Non-pigmented ciliary epithelial cell (primary cell): ENCODE results near the gene OR10G6.
"Not testable (repeated sequence)": the region's sequence is repeated elsewhere in the genome, so short reads cannot be mapped to it uniquely, and the experiment has no call there.

Source experiments
- DNase-seq: peaks from one replicate; pipeline ENCODE4 v3.0.0-alpha.2; 2010; ENCODE audit warnings: low read depth

The OR10G6 gene

GRCh38 chr11:123995119-123995518, at the start of gene OR10G6:
TSS of gene OR10G6 (minus strand) at chr11:123995161. CDS start at chr11:123995161, 0 bp downstream.
- DNase-seq = no peak

DNA sequence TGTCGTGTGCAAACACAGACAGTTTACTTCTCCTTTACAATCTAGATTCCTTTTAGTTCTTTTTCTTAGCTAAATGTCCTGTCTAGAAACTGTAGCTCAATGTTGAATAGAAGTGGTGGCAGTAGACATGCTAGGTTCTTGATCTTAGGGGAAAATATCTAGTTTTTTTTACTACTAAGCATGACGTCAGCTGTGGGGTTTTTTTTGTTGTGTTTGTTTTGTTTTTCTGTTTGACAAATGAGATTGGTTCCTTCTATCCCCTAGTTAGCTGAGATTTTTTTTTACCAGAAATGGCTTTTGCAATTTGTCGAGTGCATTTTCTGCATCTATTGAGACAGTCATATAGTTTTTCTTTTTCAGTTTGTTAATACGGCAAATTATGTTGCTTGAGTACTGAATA, 48.5 kb upstream of the OR10G6 start:
- no peak for DNase-seq

- DNase-seq = no peak
Measured at GRCh38 chr11:124041254-124041653, 46.3 kb upstream of the OR10G6 start, which contains the start of gene OR10G7. TSS of gene OR10G7 (minus strand) at chr11:124041325. CDS start at chr11:124039001, 2,324 bp downstream.

DNA sequence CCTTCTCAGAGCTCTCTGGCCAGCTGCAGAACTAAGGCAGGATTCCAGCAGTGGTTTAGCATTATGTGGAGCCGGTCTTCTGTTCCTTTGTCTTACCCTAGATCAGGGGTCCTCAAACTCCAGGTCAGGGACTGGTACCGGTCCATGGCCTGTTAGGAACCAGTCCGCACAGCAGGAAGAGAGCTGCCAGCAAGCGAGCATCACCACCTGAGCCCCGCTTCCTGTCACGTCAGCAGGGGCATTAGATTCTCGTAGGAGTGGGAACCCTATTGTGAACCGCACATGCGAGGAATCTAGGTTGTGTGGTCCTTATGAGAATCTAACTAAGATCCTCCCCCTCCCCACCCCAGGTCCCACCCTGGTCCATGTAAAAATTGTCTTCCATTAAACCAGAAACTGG, 44.6 kb upstream of the OR10G6 start:
- DNase-seq = no peak

DNA sequence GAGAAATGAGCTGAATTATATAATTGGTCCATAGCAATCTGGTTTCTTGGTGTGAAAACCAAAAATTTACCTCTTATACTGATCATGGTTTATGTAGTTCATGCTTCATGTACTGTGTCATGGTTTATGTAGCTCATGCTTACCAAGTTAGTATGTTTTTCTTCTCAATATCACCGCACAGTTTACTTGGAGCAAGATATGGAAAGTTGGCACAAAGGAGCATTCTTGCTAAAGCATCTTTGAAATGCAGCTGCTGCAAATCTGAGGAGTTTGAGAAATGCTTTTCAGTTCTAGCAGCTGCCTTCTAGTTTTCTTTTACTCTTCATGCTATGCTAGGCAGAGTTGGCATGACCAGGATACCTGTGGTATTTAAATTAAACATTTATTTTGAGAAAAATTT, 41.7 kb upstream of the OR10G6 start:
- no peak for DNase-seq

DNA sequence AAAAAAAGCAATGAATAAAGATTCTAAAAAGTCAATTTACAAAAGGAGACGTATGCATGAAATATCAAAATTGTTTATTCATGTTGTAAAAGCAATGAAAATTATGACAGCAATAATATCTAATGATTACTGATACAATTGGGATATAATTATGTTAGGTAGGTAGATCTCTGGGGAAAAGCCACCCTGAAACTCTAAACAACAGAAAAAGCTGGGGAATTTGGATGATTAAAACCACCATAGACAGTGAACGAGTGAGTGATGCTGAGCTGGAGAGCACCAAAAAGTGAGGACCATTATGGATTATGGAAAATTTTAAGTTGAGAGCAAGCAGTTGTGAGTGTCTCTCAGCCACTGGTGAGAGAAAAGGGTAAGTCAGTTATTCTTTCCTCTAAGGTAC, 31.5 kb upstream of the OR10G6 start, which contains the start of gene OR10G8:
OR10G8 (plus strand) TSS at position 301 of the 400 bp plus-strand sequence. CDS start 2,825 bp downstream, outside the sequence.
- no peak for DNase-seq

GRCh38 chr11:124015837-124016236, 20.9 kb upstream of the OR10G6 start:
- not testable (repeated sequence) for DNase-seq

GRCh38 chr11:124012697-124013096, 17.7 kb upstream of the OR10G6 start, which contains the start of gene OR10G4:
TSS of gene OR10G4 (plus strand) at chr11:124012997. CDS start at chr11:124015575, 2,578 bp downstream.
- no peak for DNase-seq

DNA sequence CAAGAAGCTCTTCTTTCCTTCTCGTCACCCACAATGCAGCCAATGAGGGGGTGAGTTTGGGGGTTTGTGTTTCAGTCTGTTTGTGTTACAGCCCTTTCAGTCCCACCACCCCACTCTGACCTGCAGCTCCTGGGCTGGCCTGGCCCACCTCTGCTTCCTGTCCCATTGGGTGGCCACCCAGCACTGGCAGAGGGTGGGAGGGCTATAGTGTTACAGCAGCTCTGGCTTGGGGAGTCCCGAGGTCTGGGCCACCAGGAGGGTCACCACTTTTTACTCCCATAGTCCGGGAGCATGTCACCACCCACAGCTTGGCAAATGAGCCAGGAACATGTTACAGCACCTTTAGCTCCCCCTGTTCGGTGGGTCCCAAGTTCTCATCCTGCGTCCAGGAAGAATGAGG, 15.7 kb downstream of the OR10G6 start:
- DNase-seq = no peak

DNA sequence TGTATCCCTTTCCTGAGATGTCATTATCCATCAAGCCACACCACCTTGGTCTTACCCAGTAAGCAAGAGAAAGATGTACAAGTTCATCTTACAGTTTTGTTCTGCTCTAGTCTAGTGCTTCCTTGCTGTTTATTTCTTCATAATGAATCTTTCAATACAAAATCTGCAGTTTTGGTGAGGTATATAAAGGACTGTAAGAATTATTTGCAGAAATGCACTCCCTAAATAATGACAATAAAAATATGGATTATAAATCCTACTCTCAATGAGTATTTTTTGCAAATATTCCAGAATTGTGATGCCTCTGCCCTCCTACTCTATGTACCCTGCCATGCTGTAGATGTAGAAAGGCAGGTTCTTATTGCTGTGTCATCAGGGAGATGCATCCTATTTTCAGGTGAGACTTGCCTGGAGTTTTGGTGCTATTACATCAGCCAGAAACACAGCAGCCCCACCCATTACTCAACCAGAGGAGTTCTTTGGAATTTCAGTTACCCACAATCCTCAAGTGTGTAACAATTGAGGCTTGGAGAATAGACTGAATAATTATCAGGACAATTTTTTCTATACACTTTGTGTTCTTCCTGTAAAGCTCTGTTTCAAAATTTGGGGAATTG, 17.1 kb downstream of the OR10G6 start, which contains the start of gene OR10S1:
OR10S1 (minus strand) TSS at position 51 of the 617 bp plus-strand sequence. CDS start 117 bp downstream, outside the sequence.
- DNase-seq = no peak

- no peak for DNase-seq
Measured at GRCh38 chr11:123976770-123977560, 18.0 kb downstream of the OR10G6 start.

DNA sequence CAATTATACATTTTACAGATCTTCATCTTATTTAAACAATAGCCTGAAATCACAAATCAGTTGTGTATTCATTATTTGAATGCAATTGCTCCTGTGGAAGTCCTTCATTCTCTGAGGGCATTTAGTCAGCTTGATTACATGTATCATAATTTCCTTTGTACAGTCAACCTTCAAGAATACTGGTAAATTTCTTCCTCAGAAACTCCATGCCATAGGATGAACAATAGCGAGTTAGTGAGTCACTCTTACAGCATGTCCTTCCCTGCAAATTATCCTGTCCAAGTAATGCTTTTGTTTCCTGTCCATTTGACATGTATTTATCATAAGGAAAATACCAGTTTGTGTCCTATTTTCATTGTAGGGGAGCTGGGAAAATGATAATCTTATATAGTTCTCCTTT, 21.1 kb downstream of the OR10G6 start:
- DNase-seq = peak; percentile 68

DNA sequence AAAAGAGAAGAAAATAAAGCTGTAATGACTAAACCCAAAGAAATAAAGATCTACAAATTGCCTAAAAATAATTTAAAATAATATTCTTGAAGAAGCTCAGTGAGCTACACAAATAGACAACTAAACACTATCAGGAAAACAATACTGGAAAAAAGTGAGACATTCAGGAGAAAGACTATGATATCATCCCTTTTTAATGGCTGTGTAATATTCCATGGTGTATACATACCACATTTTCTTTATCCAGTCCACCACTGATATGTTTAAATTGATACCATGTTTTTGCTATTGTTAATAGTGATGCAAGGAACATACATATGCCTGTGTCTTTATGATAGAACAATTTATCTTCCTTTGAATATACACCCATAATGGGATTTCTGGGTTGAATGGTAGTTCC, 38.2 kb downstream of the OR10G6 start:
- no peak for DNase-seq

- no peak for DNase-seq
Measured at GRCh38 chr11:123945132-123945531, 49.8 kb downstream of the OR10G6 start.
